PFSK-1 (cell line): Measurements from ENCODE around the gene SORCS1.

ENCODE experiments used
- FOXP2 ChIP-seq: optimal IDR thresholded peaks from 2 replicates; pipeline ENCODE3; 2011; ENCODE audit warnings: borderline replicate concordance, control low read depth, inconsistent platforms; ENCODE audit not compliant: insufficient read depth; ENCODE audit errors: extremely low read length, extremely low read depth
- POLR2AphosphoS5 ChIP-seq: IDR thresholded peaks from 2 replicates; pipeline ENCODE4 v1.6.1; 2012; ENCODE audit warnings: low read depth, mild to moderate bottlenecking, control low read depth, low read length, moderate library complexity
- SIN3A ChIP-seq: IDR thresholded peaks from 2 replicates; pipeline ENCODE4 v1.6.1; 2012; ENCODE audit warnings: mild to moderate bottlenecking, low read length, moderate library complexity, borderline replicate concordance; ENCODE audit not compliant: insufficient read depth
- TAF1 ChIP-seq: IDR thresholded peaks from 2 replicates; pipeline ENCODE4 v1.6.1; 2012; ENCODE audit warnings: low read length, control low read depth, borderline replicate concordance; ENCODE audit not compliant: insufficient read depth
- TF ChIP-seq, protein P1 (sequence below), 2 experiments: IDR thresholded peaks; 2 replicates each; pipeline versions ENCODE4 v1.6.1 to v1.8.0; 2011 to 2012; ENCODE audit warnings: low read depth in 2 of 2, low read length in 2 of 2, control low read depth in 1 of 2, inconsistent platforms in 1 of 2, mild to moderate bottlenecking in 1 of 2, moderate library complexity in 1 of 2; ENCODE audit not compliant: insufficient read depth in 1 of 2

Gene SORCS1

DNA sequence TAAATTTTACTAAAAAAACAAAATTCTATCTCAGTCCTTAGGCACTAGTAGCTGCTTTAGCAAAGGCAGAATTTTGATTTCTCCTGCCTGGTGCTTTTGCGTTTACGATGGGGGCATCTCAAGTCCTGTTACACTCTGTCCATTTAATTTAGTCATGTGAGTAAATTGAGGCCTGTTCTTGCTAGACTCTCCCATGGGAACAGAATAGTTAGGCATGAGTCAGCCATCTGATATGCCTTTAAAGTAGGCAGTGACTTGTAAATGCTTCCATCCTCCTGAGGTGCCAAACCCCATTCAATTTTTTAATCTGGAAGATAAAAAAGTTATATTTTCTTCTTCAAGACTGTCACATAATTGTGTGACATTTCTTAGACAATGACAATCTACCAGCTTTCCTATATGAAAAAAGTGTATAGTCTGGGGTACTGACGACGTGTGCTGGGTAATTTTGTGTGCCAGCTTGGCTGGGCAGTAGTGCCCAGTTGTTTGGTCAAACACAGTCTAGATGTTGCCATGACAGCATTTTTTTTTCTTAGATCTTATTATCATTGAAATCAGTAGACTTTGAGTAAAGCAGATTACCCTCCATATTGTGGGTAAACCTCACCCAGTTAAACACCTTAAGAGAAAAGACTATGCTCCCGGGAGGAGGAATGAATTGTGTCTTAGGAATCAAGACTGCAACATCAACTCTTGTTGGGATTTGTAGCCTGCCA lies 603.4 kb downstream of the SORCS1 start:
- no peak for TF ChIP-seq FOXP2
- no peak for TF ChIP-seq POLR2AphosphoS5
- no peak for TF ChIP-seq TAF1
- TF ChIP-seq, protein P1, sequence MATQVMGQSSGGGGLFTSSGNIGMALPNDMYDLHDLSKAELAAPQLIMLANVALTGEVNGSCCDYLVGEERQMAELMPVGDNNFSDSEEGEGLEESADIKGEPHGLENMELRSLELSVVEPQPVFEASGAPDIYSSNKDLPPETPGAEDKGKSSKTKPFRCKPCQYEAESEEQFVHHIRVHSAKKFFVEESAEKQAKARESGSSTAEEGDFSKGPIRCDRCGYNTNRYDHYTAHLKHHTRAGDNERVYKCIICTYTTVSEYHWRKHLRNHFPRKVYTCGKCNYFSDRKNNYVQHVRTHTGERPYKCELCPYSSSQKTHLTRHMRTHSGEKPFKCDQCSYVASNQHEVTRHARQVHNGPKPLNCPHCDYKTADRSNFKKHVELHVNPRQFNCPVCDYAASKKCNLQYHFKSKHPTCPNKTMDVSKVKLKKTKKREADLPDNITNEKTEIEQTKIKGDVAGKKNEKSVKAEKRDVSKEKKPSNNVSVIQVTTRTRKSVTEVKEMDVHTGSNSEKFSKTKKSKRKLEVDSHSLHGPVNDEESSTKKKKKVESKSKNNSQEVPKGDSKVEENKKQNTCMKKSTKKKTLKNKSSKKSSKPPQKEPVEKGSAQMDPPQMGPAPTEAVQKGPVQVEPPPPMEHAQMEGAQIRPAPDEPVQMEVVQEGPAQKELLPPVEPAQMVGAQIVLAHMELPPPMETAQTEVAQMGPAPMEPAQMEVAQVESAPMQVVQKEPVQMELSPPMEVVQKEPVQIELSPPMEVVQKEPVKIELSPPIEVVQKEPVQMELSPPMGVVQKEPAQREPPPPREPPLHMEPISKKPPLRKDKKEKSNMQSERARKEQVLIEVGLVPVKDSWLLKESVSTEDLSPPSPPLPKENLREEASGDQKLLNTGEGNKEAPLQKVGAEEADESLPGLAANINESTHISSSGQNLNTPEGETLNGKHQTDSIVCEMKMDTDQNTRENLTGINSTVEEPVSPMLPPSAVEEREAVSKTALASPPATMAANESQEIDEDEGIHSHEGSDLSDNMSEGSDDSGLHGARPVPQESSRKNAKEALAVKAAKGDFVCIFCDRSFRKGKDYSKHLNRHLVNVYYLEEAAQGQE (IDR thresholded peaks at IDR 0.05; ENCODE audit: insufficient read depth in 1 of 2, low read depth in 2 of 2, low read length in 2 of 2): no peak
- TF ChIP-seq SIN3A: no peak

GRCh38 chr10:106559442-106559841 lies 605.1 kb downstream of the SORCS1 start:
- no peak for TF ChIP-seq FOXP2
- TF ChIP-seq SIN3A: no peak
- TF ChIP-seq POLR2AphosphoS5: no peak
- TF ChIP-seq, protein P1 (IDR thresholded peaks at IDR 0.05; ENCODE audit: insufficient read depth in 1 of 2, low read depth in 2 of 2, low read length in 2 of 2): no peak
- TF ChIP-seq TAF1: no peak

- TF ChIP-seq TAF1 (no peak), POLR2AphosphoS5 (no peak), SIN3A (no peak), FOXP2 (no peak)
- TF ChIP-seq, protein P1 (IDR thresholded peaks at IDR 0.05; ENCODE audit: insufficient read depth in 1 of 2, low read depth in 2 of 2, low read length in 2 of 2): no peak
Observed at GRCh38 chr10:106557951-106558733, 606.4 kb downstream of the SORCS1 start.

DNA sequence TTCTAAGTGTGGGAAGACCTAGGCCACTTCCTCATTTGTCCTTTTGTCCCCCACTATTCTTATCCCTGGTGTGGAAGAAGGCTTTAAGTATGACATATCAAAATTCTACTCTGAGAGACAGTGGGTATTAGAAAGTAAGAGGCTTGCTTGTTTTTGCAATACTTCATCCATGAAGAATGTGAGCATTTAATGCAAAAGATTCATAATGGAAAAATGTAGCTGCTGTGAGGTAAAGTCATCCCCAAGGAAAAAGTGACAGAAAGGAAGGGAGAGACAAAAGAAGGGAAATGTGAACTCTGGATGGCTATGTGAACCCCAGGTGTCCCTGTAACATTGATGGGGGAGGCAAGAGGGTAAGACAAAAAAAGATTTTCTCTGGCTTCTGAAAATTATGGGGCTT lies 607.5 kb downstream of the SORCS1 start:
- TF ChIP-seq, protein P1 (IDR thresholded peaks at IDR 0.05; ENCODE audit: insufficient read depth in 1 of 2, low read depth in 2 of 2, low read length in 2 of 2): no peak
- TF ChIP-seq TAF1 (no peak), FOXP2 (no peak), POLR2AphosphoS5 (no peak), SIN3A (no peak)
